Jurkat, Clone E6-1 (cell line): ENCODE results near the gene PNPLA6.

ENCODE experiments used
- DNase-seq: peaks from one replicate; pipeline ENCODE4 v3.0.0-alpha.2; 2011; ENCODE audit warnings: low read depth, low spot score
- H3K4me3 ChIP-seq: 2 replicates; pipeline ENCODE4 v1.5.1; 2011; ENCODE audit warnings: mild to moderate bottlenecking, low read length, control low read depth, moderate library complexity

Gene PNPLA6

GRCh38 chr19:7513809-7514642 is 21.5 kb upstream of the PNPLA6 start:
- DNase-seq: no peak
- H3K4me3 ChIP-seq: no peak overlapping the region

GRCh38 chr19:7515110-7515644 is 20.3 kb upstream of the PNPLA6 start:
- H3K4me3 ChIP-seq: no peak overlapping the region
- no peak for DNase-seq

GRCh38 chr19:7515645-7516151 is 19.8 kb upstream of the PNPLA6 start, which contains the start of gene ZNF358:
TSS of gene ZNF358 (plus strand) at chr19:7516103. CDS start at chr19:7519243, 3,140 bp downstream.
- no peak within 1 kb of the TSS for H3K4me3 ChIP-seq
- DNase-seq: no peak

- no peak overlapping the region for H3K4me3 ChIP-seq
- DNase-seq: no peak
Observed at GRCh38 chr19:7516333-7516732, 19.2 kb upstream of the PNPLA6 start.

- no peak for DNase-seq
- H3K4me3 ChIP-seq: no peak overlapping the region
Observed at GRCh38 chr19:7516878-7517277, 18.6 kb upstream of the PNPLA6 start.

- no peak overlapping the region for H3K4me3 ChIP-seq
Observed at GRCh38 chr19:7519361-7520130, 16.0 kb upstream of the PNPLA6 start.

GRCh38 chr19:7520131-7521051 is 15.1 kb upstream of the PNPLA6 start:
- no peak for DNase-seq

More at GRCh38 chr19:7519361-7520130, 16.0 kb upstream of the PNPLA6 start:
- no peak for DNase-seq

GRCh38 chr19:7521551-7522071 is 13.9 kb upstream of the PNPLA6 start:
- H3K4me3 ChIP-seq: peak overlapping the region; percentile 51
- DNase-seq: no peak

More at GRCh38 chr19:7520131-7521051, 15.1 kb upstream of the PNPLA6 start:
- no peak overlapping the region for H3K4me3 ChIP-seq

- peak; percentile 92 for DNase-seq
- H3K4me3 ChIP-seq: peak within 1 kb of the TSS; percentile 71
Observed at GRCh38 chr19:7522072-7522922, 13.2 kb upstream of the PNPLA6 start, which contains the start of gene MCOLN1. TSS of gene MCOLN1 (plus strand) at chr19:7522624. CDS start at chr19:7522751, 127 bp downstream.

- H3K4me3 ChIP-seq: peak overlapping the region; percentile 71
- DNase-seq: no peak
Observed at GRCh38 chr19:7522923-7523667, 12.4 kb upstream of the PNPLA6 start.

GRCh38 chr19:7524523-7524922 is 11.0 kb upstream of the PNPLA6 start:
- DNase-seq: no peak
- no peak overlapping the region for H3K4me3 ChIP-seq

GRCh38 chr19:7524992-7525739 is 10.4 kb upstream of the PNPLA6 start:
- DNase-seq: no peak
- no peak overlapping the region for H3K4me3 ChIP-seq

- DNase-seq: no peak
- no peak overlapping the region for H3K4me3 ChIP-seq
Observed at GRCh38 chr19:7526059-7526929, 9.2 kb upstream of the PNPLA6 start.

GRCh38 chr19:7527516-7528191 is 7.9 kb upstream of the PNPLA6 start:
- no peak for DNase-seq
- H3K4me3 ChIP-seq: no peak overlapping the region

- no peak for DNase-seq
- H3K4me3 ChIP-seq: no peak overlapping the region
Observed at GRCh38 chr19:7528192-7528519, 7.4 kb upstream of the PNPLA6 start.
